Liver (tissue), 9 donors: ENCODE data around the gene WWOX. TPM values are rescaled to one million over a fixed set of nuclear protein-coding genes. Genes with fewer than 3 reads are reported as not detected.

Experiments used
- DNase-seq: peaks from one replicate; pipeline ENCODE4 v3.0.0-alpha.2; 2017; ENCODE audit warnings: low spot score
- H3K27ac ChIP-seq, 2 donors: one replicate each; pipeline ENCODE4 v1.7.0; 2013; ENCODE audit warnings: inconsistent platforms in 2 of 2, low read length in 2 of 2, control low read depth in 1 of 2, low read depth in 1 of 2, mild to moderate bottlenecking in 1 of 2
- H3K27me3 ChIP-seq, 4 donors: one replicate each; pipeline versions ENCODE4 v1.6.1 to v1.7.0; 2013; ENCODE audit warnings: low read length in 3 of 4, inconsistent platforms in 1 of 4, mild to moderate bottlenecking in 1 of 4, moderate library complexity in 1 of 4; ENCODE audit not compliant: control insufficient read depth in 4 of 4, insufficient read depth in 4 of 4
- H3K36me3 ChIP-seq, 4 donors: one replicate each; pipeline versions ENCODE4 v1.6.1 to v1.7.0; 2013; ENCODE audit warnings: low read length in 3 of 4, mild to moderate bottlenecking in 3 of 4, low read depth in 1 of 4, moderate library complexity in 1 of 4; ENCODE audit not compliant: control insufficient read depth in 4 of 4, insufficient read depth in 3 of 4
- H3K4me1 ChIP-seq, 4 donors: one replicate each; pipeline versions ENCODE4 v1.6.1 to v1.7.0; 2013; ENCODE audit warnings: low read length in 3 of 4, mild to moderate bottlenecking in 3 of 4, moderate library complexity in 1 of 4; ENCODE audit not compliant: control insufficient read depth in 4 of 4, insufficient read depth in 4 of 4
- H3K4me3 ChIP-seq, 3 donors: one replicate each; pipeline versions ENCODE4 v1.6.1 to v1.7.0; 2013; ENCODE audit warnings: low read length in 3 of 3, control low read depth in 1 of 3, low read depth in 1 of 3, mild to moderate bottlenecking in 1 of 3
- H3K9ac ChIP-seq, 2 donors: one replicate each; pipeline ENCODE4 v1.7.0; 2013; ENCODE audit warnings: low read length in 2 of 2, mild to moderate bottlenecking in 2 of 2, moderate library complexity in 2 of 2, control low read depth in 1 of 2, low read depth in 1 of 2
- H3K9me3 ChIP-seq, 4 donors: one replicate each; pipeline versions ENCODE4 v1.6.1 to v1.7.0; 2013; ENCODE audit warnings: low read length in 3 of 4; ENCODE audit not compliant: control insufficient read depth in 4 of 4
- ATF3 ChIP-seq: IDR thresholded peaks from 2 replicates; pipeline ENCODE4 v1.6.1; 2016; ENCODE audit warnings: antibody characterized with exemption
- CTCF ChIP-seq: fragments of 150-350 bp; IDR thresholded peaks from 2 replicates; pipeline ENCODE4 v1.5.1; 2017; ENCODE audit warnings: improper control_type of control experiment, low read depth, low read length; ENCODE audit not compliant: missing input control
- EGR1 ChIP-seq, 2 donors: IDR thresholded peaks; 2 replicates each; pipeline ENCODE4 v1.6.1; 2016 to 2018; ENCODE audit warnings: antibody characterized with exemption in 2 of 2, low read depth in 2 of 2
- FOXA1 ChIP-seq: IDR thresholded peaks from 2 replicates; pipeline ENCODE4 v1.6.1; 2016; ENCODE audit warnings: antibody characterized with exemption
- GABPA ChIP-seq, 2 donors: IDR thresholded peaks in 1 of 2; conservative IDR thresholded peaks in 1 of 2; 2 replicates each; pipeline ENCODE4 v1.6.1; 2016; ENCODE audit warnings: antibody characterized with exemption in 2 of 2, mild to moderate bottlenecking in 1 of 2, moderate library complexity in 1 of 2
- HNF4A ChIP-seq, 2 donors: conservative IDR thresholded peaks; 2 replicates each; pipeline ENCODE4 v1.6.1; 2016; ENCODE audit warnings: antibody characterized with exemption in 2 of 2, mild to moderate bottlenecking in 2 of 2
- HNF4G ChIP-seq: IDR thresholded peaks from 2 replicates; pipeline ENCODE4 v1.6.1; 2016; ENCODE audit warnings: antibody characterized with exemption
- JUND ChIP-seq, 2 donors: IDR thresholded peaks; 2 replicates each; pipeline ENCODE4 v1.6.1; 2016; ENCODE audit warnings: antibody characterized with exemption in 2 of 2
- NR2F2 ChIP-seq: IDR thresholded peaks from 2 replicates; pipeline ENCODE4 v1.6.1; 2016; ENCODE audit warnings: antibody characterized with exemption
- RAD21 ChIP-seq, 2 donors: IDR thresholded peaks; 2 replicates each; pipeline ENCODE4 v1.6.1; 2016; ENCODE audit warnings: antibody characterized with exemption in 2 of 2, mild to moderate bottlenecking in 2 of 2
- RXRA ChIP-seq, 2 donors: IDR thresholded peaks; 2 replicates each; pipeline ENCODE4 v1.6.1; 2017 to 2018; ENCODE audit warnings: antibody characterized with exemption in 2 of 2, mild to moderate bottlenecking in 1 of 2
- TAF1 ChIP-seq: conservative IDR thresholded peaks from 2 replicates; pipeline ENCODE4 v1.6.1; 2016; ENCODE audit warnings: antibody characterized with exemption, mild to moderate bottlenecking
- YY1 ChIP-seq: IDR thresholded peaks from 2 replicates; pipeline ENCODE4 v1.6.1; 2016; ENCODE audit warnings: antibody characterized with exemption, mild to moderate bottlenecking
- WGBS: extraction: QIAGEN DNeasy Blood & Tissue Kit; methylation state at CpG from one replicate; pipeline ENCODE4 v1.1.7; 2013; 5-methylcytosine and 5-hydroxymethylcytosine counted together
- polyA plus RNA-seq, 2 donors: library from polyadenylated mRNA; stranded (reverse) in 1 of 2; unstranded in 1 of 2; fragments of 200-250 nt in 1 of 2; fragments of >200 nt in 1 of 2; fragmentation: Nextera tagmentation in 1 of 2; extraction: Ambion mirVana in 1 of 2; gene quantifications; one replicate each; pipeline versions ENCODE4 v1.2.1 to v1.2.3, GENCODE V29; 2013 to 2015
- total RNA-seq, 2 donors: library from RNA; depleted of rRNA; stranded (reverse); fragments of >200 nt; gene quantifications; one replicate each; pipeline ENCODE4 v1.2.3, GENCODE V29; 2014
- TF ChIP-seq, protein P1 (sequence below): IDR thresholded peaks from 2 replicates; pipeline ENCODE4 v1.6.1; 2016; ENCODE audit warnings: antibody characterized with exemption, mild to moderate bottlenecking
- TF ChIP-seq, protein P2 (sequence below): IDR thresholded peaks from 2 replicates; pipeline ENCODE4 v1.6.1; 2016; ENCODE audit warnings: antibody characterized with exemption
- TF ChIP-seq, protein P3 (sequence below): IDR thresholded peaks from 2 replicates; pipeline ENCODE4 v1.6.1; 2016; ENCODE audit warnings: antibody characterized with exemption
- donor health status: healthy.
- donor health status: healthy.
- donor health status: healthy.
- donor health status: healthy.
- donor health status: healthy.

The WWOX gene
- total and polyA plus RNA-seq, 4 donors, result 9.8 to 46.0 (median 15.3) TPM

DNA sequence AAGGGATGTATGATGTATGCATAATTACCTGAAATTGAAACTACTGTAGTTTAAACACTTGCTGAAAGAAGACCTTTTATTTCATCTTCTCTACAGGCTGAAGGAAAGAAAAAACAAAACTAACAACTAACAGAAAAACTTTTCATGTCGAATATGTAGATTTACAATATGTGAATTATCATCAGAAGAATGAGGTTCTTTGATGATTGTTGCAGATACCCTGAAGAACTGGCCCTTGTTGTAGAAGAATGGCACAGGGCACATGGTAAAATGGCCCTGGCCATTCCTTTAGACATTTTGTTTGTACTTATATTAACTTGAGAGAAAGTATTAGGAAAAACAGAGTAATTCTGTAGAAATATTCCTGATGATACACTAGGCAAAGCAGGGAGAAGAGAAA lies 1057.3 kb downstream of the WWOX start:
- Histone ChIP-seq H3K9ac (no peak overlapping the region), H3K27ac (no peak overlapping the region), H3K9me3 (no peaks in the 10 kb centered on the region), H3K4me1 (no peaks in the 10 kb centered on the region), H3K27me3 (no peaks in the 10 kb centered on the region), H3K36me3 (no peaks in the 10 kb centered on the region), H3K4me3 (no peak overlapping the region)
- TF ChIP-seq HNF4A (conservative IDR thresholded peaks at IDR 0.05) (no peak), GABPA (IDR thresholded peaks at IDR 0.05 in 1 of 2, conservative IDR thresholded peaks at IDR 0.05 in 1 of 2) (no peak)
- no peak for DNase-seq
- WGBS, result 80% methylated on average over 1 of the region's 1 CpG

DNA sequence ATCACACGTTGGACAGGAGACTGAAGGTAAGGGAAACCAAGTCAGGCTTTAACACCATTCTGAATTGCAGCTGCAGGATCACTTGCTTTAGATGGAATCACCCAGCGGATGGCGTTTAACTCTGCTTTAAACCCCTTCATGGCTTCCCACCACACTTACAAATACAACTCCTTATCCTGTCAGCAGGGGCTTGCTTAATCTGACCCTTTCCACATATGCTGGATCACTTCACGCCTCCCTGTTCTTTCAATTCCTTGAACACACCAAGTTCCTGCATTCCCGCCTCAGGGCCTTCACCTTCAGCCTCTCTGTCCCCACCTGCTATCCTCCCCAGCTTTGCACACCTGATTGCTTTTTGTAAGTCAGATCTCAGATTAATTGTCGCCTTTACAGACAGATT lies 1058.9 kb downstream of the WWOX start:
- 95% methylated on average over 6 of the region's 6 CpGs for WGBS

GRCh38 chr16:79159261-79160049 lies 1060.0 kb downstream of the WWOX start:
- Histone ChIP-seq H3K4me1 (peaks cover 0 to 5% (median 2%) of the 10 kb centered on the region in 4 donors), H3K27me3 (no peaks in the 10 kb centered on the region), H3K9ac (no peak overlapping the region), H3K4me3 (no peak overlapping the region), H3K27ac (no peak overlapping the region), H3K36me3 (no peaks in the 10 kb centered on the region), H3K9me3 (no peaks in the 10 kb centered on the region)
- TF ChIP-seq HNF4G (no peak), TAF1 (no peak), YY1 (no peak), EGR1 (IDR thresholded peaks at IDR 0.05; ENCODE audit: low read depth in 2 of 2) (no peak), ATF3 (no peak), FOXA1 (no peak), CTCF (no peak), NR2F2 (no peak), RXRA (IDR thresholded peaks at IDR 0.05) (no peak), JUND (IDR thresholded peaks at IDR 0.05) (no peak)
- TF ChIP-seq, protein P1, sequence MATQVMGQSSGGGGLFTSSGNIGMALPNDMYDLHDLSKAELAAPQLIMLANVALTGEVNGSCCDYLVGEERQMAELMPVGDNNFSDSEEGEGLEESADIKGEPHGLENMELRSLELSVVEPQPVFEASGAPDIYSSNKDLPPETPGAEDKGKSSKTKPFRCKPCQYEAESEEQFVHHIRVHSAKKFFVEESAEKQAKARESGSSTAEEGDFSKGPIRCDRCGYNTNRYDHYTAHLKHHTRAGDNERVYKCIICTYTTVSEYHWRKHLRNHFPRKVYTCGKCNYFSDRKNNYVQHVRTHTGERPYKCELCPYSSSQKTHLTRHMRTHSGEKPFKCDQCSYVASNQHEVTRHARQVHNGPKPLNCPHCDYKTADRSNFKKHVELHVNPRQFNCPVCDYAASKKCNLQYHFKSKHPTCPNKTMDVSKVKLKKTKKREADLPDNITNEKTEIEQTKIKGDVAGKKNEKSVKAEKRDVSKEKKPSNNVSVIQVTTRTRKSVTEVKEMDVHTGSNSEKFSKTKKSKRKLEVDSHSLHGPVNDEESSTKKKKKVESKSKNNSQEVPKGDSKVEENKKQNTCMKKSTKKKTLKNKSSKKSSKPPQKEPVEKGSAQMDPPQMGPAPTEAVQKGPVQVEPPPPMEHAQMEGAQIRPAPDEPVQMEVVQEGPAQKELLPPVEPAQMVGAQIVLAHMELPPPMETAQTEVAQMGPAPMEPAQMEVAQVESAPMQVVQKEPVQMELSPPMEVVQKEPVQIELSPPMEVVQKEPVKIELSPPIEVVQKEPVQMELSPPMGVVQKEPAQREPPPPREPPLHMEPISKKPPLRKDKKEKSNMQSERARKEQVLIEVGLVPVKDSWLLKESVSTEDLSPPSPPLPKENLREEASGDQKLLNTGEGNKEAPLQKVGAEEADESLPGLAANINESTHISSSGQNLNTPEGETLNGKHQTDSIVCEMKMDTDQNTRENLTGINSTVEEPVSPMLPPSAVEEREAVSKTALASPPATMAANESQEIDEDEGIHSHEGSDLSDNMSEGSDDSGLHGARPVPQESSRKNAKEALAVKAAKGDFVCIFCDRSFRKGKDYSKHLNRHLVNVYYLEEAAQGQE, result no peak
- TF ChIP-seq, protein P2, sequence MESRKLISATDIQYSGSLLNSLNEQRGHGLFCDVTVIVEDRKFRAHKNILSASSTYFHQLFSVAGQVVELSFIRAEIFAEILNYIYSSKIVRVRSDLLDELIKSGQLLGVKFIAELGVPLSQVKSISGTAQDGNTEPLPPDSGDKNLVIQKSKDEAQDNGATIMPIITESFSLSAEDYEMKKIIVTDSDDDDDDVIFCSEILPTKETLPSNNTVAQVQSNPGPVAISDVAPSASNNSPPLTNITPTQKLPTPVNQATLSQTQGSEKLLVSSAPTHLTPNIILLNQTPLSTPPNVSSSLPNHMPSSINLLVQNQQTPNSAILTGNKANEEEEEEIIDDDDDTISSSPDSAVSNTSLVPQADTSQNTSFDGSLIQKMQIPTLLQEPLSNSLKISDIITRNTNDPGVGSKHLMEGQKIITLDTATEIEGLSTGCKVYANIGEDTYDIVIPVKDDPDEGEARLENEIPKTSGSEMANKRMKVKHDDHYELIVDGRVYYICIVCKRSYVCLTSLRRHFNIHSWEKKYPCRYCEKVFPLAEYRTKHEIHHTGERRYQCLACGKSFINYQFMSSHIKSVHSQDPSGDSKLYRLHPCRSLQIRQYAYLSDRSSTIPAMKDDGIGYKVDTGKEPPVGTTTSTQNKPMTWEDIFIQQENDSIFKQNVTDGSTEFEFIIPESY, result no peak
- TF ChIP-seq, protein P3, sequence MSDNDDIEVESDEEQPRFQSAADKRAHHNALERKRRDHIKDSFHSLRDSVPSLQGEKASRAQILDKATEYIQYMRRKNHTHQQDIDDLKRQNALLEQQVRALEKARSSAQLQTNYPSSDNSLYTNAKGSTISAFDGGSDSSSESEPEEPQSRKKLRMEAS, result no peak
- 95% methylated on average over 13 of the region's 13 CpGs for WGBS
- no peak for DNase-seq

More for the DNA sequence above, 1058.9 kb downstream of the WWOX start:
- no peak overlapping the region for H3K4me3 ChIP-seq
- no peaks in the 10 kb centered on the region for H3K9me3 ChIP-seq
- no peak overlapping the region for H3K9ac ChIP-seq
- no peaks in the 10 kb centered on the region for H3K36me3 ChIP-seq
- no peak for DNase-seq
- TF ChIP-seq HNF4G (no peak), EGR1 (IDR thresholded peaks at IDR 0.05; ENCODE audit: low read depth in 2 of 2) (no peak), TAF1 (no peak), ATF3 (no peak), RAD21 (IDR thresholded peaks at IDR 0.05) (no peak), YY1 (no peak)
- no peaks in the 10 kb centered on the region for H3K27me3 ChIP-seq
- H3K4me1 ChIP-seq, result no peaks in the 10 kb centered on the region
- no peak overlapping the region for H3K27ac ChIP-seq
